ENCODE results near the gene CSE1L. TPM values are rescaled to one million over a fixed set of nuclear protein-coding genes. Genes with fewer than 3 reads are reported as not detected.

The CSE1L gene
- total and polyA plus RNA-seq, 2 experiments from 2014 or later: 163 to 326 TPM

DNA sequence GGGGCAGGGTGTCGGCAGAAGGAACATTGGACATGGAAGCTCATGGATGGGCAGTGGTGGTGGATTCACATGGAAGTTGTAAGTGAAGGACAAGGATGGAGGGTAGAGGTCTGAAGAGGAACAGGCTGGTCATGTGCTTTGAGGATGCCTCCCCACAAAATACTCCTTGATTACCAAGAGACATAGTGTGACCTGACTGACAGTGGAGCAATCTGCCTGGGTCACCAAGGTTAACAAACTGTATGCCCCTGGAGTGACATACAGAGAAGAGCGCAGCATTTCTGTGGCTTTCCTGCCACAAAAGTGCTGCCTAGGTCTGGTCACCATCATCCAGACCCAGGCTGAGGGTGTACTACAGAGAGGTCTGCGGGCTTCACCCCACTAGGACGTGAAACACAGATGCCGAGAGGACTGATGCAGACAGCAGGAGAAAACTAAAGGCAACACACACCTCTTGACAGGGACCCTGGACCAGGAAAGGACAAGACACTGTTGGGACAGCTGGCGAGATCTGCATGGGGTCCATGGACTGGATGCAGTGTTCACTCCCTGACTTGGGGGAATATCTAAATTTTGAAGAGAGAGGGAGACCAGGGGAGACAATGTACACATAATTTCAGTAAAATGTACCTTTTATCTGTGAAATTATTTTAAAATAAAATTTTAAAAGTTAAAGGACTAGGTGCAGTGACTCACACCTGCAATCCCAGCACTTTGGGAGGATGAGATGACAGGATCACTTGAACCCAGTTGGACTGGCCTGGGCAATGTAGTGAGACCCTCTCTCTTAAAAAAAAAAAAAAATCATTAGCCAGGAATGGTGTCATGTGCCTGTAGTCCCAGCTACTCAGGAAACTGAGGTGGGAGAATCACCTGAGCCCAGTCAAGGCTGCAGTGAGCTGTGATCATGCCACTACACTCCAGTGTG is 64.9 kb downstream of the CSE1L start (continued):
- TF ChIP-seq, protein P1, sequence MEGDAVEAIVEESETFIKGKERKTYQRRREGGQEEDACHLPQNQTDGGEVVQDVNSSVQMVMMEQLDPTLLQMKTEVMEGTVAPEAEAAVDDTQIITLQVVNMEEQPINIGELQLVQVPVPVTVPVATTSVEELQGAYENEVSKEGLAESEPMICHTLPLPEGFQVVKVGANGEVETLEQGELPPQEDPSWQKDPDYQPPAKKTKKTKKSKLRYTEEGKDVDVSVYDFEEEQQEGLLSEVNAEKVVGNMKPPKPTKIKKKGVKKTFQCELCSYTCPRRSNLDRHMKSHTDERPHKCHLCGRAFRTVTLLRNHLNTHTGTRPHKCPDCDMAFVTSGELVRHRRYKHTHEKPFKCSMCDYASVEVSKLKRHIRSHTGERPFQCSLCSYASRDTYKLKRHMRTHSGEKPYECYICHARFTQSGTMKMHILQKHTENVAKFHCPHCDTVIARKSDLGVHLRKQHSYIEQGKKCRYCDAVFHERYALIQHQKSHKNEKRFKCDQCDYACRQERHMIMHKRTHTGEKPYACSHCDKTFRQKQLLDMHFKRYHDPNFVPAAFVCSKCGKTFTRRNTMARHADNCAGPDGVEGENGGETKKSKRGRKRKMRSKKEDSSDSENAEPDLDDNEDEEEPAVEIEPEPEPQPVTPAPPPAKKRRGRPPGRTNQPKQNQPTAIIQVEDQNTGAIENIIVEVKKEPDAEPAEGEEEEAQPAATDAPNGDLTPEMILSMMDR (conservative IDR thresholded peaks at IDR 0.05; ENCODE audit: low read depth in 2 of 2): no peak
- TF ChIP-seq ZNF114 (CRISPR knock-in tag; IDR thresholded peaks at IDR 0.05) (no peak), STAT1 (IDR thresholded peaks at IDR 0.05; ENCODE audit: unreplicated experiment) (no peak), EZH2phosphoT487 (IDR thresholded peaks at IDR 0.05; ENCODE audit: unreplicated experiment) (no peak)

- Histone ChIP-seq H3K36me3 (ENCODE audit: insufficient read depth) (peaks cover 37% of the 10 kb centered on the region), H3K79me2 (replicated peaks; ENCODE audit: insufficient read depth) (no peaks in the 10 kb centered on the region), H3K27ac (ENCODE audit: low read depth) (no peak overlapping the region), H3K4me3 (no peak overlapping the region), H3K9me2 (ENCODE audit: insufficient read depth) (peaks cover 3% of the 10 kb centered on the region; the same call in 1 of the 2 replicates), H2AFZ (no peak overlapping the region), H3K4me2 (no peak overlapping the region), H3F3A (replicated peaks; ENCODE audit: low read depth) (peaks cover 15% of the 10 kb centered on the region; the same call in 1 of the 2 replicates), H3K4me1 (ENCODE audit: insufficient read depth) (no peaks in the 10 kb centered on the region), H3K27me3 (ENCODE audit: insufficient read depth) (no peaks in the 10 kb centered on the region), H4K20me1 (replicated peaks; ENCODE audit: insufficient read depth) (peaks cover 7% of the 10 kb centered on the region)
- Mint-ChIP-seq H3K4me1 (no peaks in the 10 kb centered on the region), H3K27me3 (ENCODE audit: insufficient read depth, low read depth, poor library complexity) (peaks cover 17% of the 10 kb centered on the region), H3K9me3 (peaks cover 3% of the 10 kb centered on the region; the same call in 1 of the 3 replicates), H3K36me3 (ENCODE audit: low read depth) (peaks cover 63% of the 10 kb centered on the region), H3K27ac (no peak overlapping the region), H3K4me3 (no peak overlapping the region)
- TF ChIP-seq ZNF331 (CRISPR knock-in tag; IDR thresholded peaks at IDR 0.05; ENCODE audit: low read depth): no peak
- TF ChIP-seq, protein P2, sequence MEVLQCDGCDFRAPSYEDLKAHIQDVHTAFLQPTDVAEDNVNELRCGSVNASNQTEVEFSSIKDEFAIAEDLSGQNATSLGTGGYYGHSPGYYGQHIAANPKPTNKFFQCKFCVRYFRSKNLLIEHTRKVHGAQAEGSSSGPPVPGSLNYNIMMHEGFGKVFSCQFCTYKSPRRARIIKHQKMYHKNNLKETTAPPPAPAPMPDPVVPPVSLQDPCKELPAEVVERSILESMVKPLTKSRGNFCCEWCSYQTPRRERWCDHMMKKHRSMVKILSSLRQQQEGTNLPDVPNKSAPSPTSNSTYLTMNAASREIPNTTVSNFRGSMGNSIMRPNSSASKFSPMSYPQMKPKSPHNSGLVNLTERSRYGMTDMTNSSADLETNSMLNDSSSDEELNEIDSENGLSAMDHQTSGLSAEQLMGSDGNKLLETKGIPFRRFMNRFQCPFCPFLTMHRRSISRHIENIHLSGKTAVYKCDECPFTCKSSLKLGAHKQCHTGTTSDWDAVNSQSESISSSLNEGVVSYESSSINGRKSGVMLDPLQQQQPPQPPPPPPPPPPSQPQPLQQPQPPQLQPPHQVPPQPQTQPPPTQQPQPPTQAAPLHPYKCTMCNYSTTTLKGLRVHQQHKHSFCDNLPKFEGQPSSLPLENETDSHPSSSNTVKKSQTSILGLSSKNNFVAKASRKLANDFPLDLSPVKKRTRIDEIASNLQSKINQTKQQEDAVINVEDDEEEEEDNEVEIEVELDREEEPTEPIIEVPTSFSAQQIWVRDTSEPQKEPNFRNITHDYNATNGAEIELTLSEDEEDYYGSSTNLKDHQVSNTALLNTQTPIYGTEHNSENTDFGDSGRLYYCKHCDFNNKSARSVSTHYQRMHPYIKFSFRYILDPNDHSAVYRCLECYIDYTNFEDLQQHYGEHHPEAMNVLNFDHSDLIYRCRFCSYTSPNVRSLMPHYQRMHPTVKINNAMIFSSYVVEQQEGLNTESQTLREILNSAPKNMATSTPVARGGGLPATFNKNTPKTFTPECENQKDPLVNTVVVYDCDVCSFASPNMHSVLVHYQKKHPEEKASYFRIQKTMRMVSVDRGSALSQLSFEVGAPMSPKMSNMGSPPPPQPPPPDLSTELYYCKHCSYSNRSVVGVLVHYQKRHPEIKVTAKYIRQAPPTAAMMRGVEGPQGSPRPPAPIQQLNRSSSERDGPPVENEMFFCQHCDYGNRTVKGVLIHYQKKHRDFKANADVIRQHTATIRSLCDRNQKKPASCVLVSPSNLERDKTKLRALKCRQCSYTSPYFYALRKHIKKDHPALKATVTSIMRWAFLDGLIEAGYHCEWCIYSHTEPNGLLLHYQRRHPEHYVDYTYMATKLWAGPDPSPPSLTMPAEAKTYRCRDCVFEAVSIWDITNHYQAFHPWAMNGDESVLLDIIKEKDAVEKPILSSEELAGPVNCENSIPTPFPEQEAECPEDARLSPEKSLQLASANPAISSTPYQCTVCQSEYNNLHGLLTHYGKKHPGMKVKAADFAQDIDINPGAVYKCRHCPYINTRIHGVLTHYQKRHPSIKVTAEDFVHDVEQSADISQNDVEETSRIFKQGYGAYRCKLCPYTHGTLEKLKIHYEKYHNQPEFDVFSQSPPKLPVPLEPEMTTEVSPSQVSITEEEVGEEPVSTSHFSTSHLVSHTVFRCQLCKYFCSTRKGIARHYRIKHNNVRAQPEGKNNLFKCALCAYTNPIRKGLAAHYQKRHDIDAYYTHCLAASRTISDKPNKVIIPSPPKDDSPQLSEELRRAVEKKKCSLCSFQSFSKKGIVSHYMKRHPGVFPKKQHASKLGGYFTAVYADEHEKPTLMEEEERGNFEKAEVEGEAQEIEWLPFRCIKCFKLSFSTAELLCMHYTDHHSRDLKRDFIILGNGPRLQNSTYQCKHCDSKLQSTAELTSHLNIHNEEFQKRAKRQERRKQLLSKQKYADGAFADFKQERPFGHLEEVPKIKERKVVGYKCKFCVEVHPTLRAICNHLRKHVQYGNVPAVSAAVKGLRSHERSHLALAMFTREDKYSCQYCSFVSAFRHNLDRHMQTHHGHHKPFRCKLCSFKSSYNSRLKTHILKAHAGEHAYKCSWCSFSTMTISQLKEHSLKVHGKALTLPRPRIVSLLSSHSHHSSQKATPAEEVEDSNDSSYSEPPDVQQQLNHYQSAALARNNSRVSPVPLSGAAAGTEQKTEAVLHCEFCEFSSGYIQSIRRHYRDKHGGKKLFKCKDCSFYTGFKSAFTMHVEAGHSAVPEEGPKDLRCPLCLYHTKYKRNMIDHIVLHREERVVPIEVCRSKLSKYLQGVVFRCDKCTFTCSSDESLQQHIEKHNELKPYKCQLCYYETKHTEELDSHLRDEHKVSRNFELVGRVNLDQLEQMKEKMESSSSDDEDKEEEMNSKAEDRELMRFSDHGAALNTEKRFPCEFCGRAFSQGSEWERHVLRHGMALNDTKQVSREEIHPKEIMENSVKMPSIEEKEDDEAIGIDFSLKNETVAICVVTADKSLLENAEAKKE (CRISPR knock-in tag; IDR thresholded peaks at IDR 0.05): no peak
- no peak for TF ChIP-seq ZNF114 (CRISPR knock-in tag; IDR thresholded peaks at IDR 0.05)
- no peak for TF ChIP-seq EZH2 (IDR thresholded peaks at IDR 0.05; ENCODE audit: low read depth, unreplicated experiment)
- no peak for ATAC-seq
- DNase-seq (ENCODE audit: low spot score): no peak
These were observed 66.6 kb downstream of the CSE1L start for GRCh38 chr20:49112596-49113274.
